Measurements from ENCODE around the gene NKD2.
A peak's percentile ranks its signal among the peaks of the same experiment; 100 is the strongest.

- TF ChIP-seq REST (IDR thresholded peaks at IDR 0.05; ENCODE audit: insufficient read depth in 1 of 2, low read depth in 2 of 2, low read length in 1 of 2) (no peak), CTCF (IDR thresholded peaks at IDR 0.05) (peak; percentile 32; the same call in 1 of the 2 replicates), POLR2AphosphoS5 (IDR thresholded peaks at IDR 0.05; ENCODE audit: low read depth, low read length) (no peak)
These were observed 1.4 kb upstream of the NKD2 start for GRCh38 chr5:1007221-1007680.

Data from Panc1 (cell line).